Measurements from ENCODE around the gene ZNF362. TPM values are rescaled to one million over a fixed set of nuclear protein-coding genes. Genes with fewer than 3 reads are reported as not detected.

Gene ZNF362
- polyA plus RNA-seq, 1 of the 3 experiments (the other 2 are of a cell fraction): 17.1 TPM

- ChIA-PET POLR2A (no interaction called here), CTCF (interaction anchor here (1.2 to 3.1 kb wide), 2 partner anchors 22 to 25 kb away, joined by 5 to 13 read pairs; no protein-coding TSS in a partner anchor)
- Histone ChIP-seq H3K9me3 (no peaks in the 10 kb centered on the region), H3K9me2 (no peaks in the 10 kb centered on the region), H3K27ac (ENCODE audit: low read depth in 2 of 2, low read length in 1 of 2) (no peak overlapping the region), H3K4me1 (ENCODE audit: control insufficient read depth in 1 of 2, insufficient read depth in 2 of 2, low read depth in 1 of 2, low read length in 1 of 2) (no peaks in the 10 kb centered on the region; a peak in 1 of 4 replicates), H3K36me3 (replicated peaks in 1 of 2; ENCODE audit: control insufficient read depth in 1 of 2, insufficient read depth in 2 of 2, low read length in 1 of 2) (peaks cover 12 to 26% of the 10 kb centered on the region in 2 experiments), H3K4me3 (ENCODE audit: low read depth in 2 of 2, low read length in 1 of 2) (no peak overlapping the region), H3F3A (replicated peaks; ENCODE audit: insufficient read depth) (no peaks in the 10 kb centered on the region), H3K27me3 (ENCODE audit: insufficient read depth) (no peaks in the 10 kb centered on the region), H4K20me1 (ENCODE audit: insufficient read depth) (peaks cover 66% of the 10 kb centered on the region), H2AFZ (ENCODE audit: low read depth) (no peak overlapping the region), H3K79me2 (ENCODE audit: insufficient read depth) (peaks cover 53% of the 10 kb centered on the region; the same call in 1 of the 2 replicates), H3K9ac (no peak overlapping the region), H3K4me2 (no peak overlapping the region)
- DNase-seq: no peak
- TF ChIP-seq MAX (IDR thresholded peaks at IDR 0.05; ENCODE audit: low read depth) (no peak), NRF1 (IDR thresholded peaks at IDR 0.05; ENCODE audit: low read depth, low read length) (no peak), GABPA (IDR thresholded peaks at IDR 0.05; ENCODE audit: low read depth) (no peak), SMC3 (IDR thresholded peaks at IDR 0.05; ENCODE audit: low read depth, low read length) (no peak), NFIC (IDR thresholded peaks at IDR 0.05; ENCODE audit: borderline replicate concordance) (no peak), GATA2 (CRISPR knock-in tag; IDR thresholded peaks at IDR 0.05) (no peak), TAF1 (IDR thresholded peaks at IDR 0.05; ENCODE audit: borderline replicate concordance, low read depth, low read length) (no peak), PBX3 (IDR thresholded peaks at IDR 0.05) (no peak), FOXM1 (IDR thresholded peaks at IDR 0.05; ENCODE audit: low read depth) (no peak), USF2 (IDR thresholded peaks at IDR 0.05; ENCODE audit: borderline replicate concordance, low read depth, low read length) (no peak), TCF12 (IDR thresholded peaks at IDR 0.05) (no peak), USF1 (IDR thresholded peaks at IDR 0.05; ENCODE audit: borderline replicate concordance, low read depth) (no peak), IRF3 (IDR thresholded peaks at IDR 0.05; ENCODE audit: low read depth, low read length) (no peak), RFX5 (IDR thresholded peaks at IDR 0.05; ENCODE audit: low read length) (no peak), TEAD4 (IDR thresholded peaks at IDR 0.05; ENCODE audit: borderline replicate concordance, insufficient read depth) (no peak), MXI1 (IDR thresholded peaks at IDR 0.05; ENCODE audit: low read depth, low read length) (no peak)
- WGBS (ENCODE audit: low lambda C conversion rate): 90% methylated on average over 2 of the region's 3 CpGs
Measured at GRCh38 chr1:33273406-33273805, 17.1 kb downstream of the ZNF362 start.

All from SK-N-SH (cell line).